Neural cell (in vitro differentiated cells): ENCODE measurements around the gene SLCO1B1. TPM values are rescaled to one million over a fixed set of nuclear protein-coding genes. Genes with fewer than 3 reads are reported as not detected.

Experiments used
- polyA plus RNA-seq: library from polyadenylated mRNA; depleted of rRNA; stranded (reverse); fragments of >200 nt; gene quantifications from 2 replicates; pipeline ENCODE4 v1.2.3, GENCODE V29; 2014

Gene SLCO1B1
- polyA plus RNA-seq, 1 donor from 2014 or later, result not detected

Other genes starting within 250 kb of the SLCO1B1 start
- 0.64 TPM in 1 of 2 replicates, not detected in the other for gene SLCO1A2, start 203.7 kb downstream of the SLCO1B1 start, polyA plus RNA-seq
- gene IAPP, start 241.7 kb downstream of the SLCO1B1 start, polyA plus RNA-seq, result not detected in 2 replicates